HG03469 (cell line): ENCODE data around the gene CENPT.

Experiments
- ATAC-seq: cut with Tn5 transposase; IDR thresholded peaks from one replicate; pipeline ENCODE4 v1.9.1; 2021; ENCODE audit warnings: mild to moderate bottlenecking, moderate library complexity, moderate number of reproducible peaks; ENCODE audit not compliant: unreplicated experiment

CENPT gene

GRCh38 chr16:67814567-67814966 is 32.9 kb downstream of the CENPT start:
- no peak for ATAC-seq

GRCh38 chr16:67811899-67812298 is 35.6 kb downstream of the CENPT start:
- ATAC-seq = no peak

DNA sequence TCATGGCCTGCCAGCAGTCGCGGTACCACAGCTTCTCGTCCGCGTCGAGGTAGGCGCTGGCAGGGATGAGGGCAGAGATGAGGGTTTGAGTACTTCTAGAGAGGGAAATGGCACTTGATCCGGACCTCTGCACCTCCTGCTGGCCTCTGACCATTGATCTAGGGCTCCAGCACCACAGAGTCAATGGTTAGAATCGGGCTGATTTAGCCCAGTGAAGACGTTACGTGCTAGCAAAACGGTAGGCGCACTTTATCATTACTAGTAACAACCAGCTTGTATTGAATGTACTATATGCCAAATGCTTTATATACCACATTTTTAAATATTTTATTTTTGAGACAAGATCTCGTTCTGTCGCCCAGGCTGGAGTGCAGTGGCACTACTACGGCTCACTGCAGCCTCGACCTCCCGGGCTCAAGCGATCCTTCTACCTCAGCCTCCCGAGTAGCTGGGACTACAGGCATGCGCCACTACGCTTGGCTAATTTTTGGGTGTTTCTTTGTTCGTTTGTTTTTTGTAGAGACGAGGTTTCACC is 40.3 kb downstream of the CENPT start:
- ATAC-seq = no peak

DNA sequence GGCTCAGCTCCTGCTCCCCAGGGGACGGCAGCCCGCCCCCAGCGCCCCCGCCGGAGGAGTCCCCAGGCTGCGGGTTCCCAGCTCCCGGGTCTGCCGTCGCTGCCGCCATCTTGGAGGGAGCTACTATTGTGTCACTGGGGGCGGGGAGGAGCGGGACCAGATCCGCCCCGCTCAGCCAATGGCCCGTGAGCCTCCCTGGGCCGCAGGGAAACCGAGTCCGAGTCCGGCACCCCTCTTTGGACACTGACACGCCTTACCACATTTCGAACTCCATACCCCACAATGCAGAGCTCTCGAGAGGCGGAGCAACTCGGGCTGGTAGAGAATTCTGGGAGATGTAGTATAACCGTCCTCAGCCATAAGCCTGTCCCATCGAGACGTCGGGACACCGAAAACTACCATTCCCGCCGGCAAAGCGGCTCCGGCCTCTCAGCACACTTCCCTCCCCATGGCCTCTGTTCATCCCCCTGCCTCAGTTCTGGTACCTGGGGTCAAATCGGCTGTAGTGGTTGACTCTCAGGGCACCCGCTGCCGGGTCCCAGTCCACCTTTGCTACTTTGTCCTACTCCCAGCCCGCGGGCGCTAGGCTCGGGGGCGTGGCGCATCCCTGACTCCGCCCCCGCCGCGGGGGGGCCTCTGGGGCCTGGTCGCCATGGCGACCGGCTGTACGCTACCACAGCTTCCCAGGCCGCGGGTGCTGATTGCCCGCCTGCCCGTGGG is 40.9 kb downstream of the CENPT start, which contains the start of the genes RANBP10 and TSNAXIP1:
TSS of gene RANBP10 (minus strand) at position 133 of the 720 bp plus-strand sequence. CDS start at position 109, 24 bp downstream.
TSS of gene TSNAXIP1 (plus strand) at position 462 of the 720 bp plus-strand sequence. CDS start 261 bp downstream, outside the sequence.
- peak; percentile 85 for ATAC-seq

DNA sequence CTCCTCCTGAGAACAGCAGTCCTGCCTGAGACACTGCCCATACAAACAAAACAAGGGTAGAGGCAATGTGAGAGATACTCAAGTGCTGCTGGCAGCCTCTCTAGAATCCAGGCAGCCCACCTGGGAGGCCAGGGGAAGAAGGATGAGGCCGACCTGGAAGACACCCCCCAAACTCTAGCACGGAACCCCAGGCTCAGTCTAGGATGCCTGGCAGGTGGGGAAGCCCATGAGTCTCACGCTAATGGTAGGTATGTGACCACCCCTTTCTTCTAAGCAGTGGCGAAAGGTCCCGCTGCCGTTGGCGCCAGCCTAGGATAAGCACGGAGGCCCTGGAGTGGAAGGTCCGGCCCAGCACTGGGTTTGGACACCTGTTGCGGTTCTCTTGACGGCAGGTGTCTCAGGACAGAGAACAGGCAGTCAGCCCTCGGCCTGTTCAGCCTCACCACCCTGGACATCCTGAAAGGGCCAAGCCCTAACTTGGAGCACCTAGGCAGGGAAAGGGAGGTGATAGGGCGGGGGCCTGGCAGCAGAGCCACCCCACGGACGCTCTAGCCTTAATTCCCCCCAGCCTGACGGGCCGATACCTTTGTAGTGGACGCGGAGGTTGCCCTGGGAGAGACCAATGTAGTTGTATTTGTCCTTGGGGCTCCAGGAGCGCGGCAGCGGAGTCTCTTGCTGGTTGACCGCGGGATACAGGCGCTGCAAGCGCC is 41.6 kb downstream of the CENPT start:
- no peak for ATAC-seq

DNA sequence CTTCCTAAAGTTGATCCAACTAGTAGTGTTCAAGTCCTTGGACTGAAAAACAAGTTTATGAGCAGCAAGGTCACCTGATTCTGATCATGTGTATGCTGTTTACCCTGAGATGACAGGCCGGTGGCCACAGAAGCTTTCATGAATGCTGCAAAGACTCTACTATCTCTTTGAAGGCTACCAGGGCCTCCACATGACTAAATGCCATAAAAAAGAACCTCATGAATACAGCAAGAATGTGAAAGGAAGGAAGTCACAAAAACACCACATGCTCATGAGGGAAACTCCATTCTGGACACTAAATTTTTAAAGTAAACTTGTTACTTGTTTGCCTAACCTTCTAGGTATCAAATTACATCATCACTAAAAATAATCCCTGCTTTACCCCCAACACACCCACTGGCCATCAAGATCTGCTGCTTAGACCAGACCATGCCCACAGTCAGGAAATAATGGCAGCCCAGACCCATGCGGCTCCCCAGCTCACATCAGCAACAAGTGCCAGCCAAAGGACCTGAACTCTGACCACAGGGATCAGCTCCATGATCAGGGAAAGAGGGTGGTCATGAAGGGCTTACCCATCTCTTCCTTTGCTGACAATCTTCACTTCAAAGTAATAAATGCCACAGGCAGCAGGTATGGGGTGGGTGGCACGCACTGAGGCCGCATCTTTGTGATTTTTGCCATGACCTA is 42.5 kb downstream of the CENPT start:
- no peak for ATAC-seq

GRCh38 chr16:67803894-67804293 is 43.6 kb downstream of the CENPT start:
- no peak for ATAC-seq

DNA sequence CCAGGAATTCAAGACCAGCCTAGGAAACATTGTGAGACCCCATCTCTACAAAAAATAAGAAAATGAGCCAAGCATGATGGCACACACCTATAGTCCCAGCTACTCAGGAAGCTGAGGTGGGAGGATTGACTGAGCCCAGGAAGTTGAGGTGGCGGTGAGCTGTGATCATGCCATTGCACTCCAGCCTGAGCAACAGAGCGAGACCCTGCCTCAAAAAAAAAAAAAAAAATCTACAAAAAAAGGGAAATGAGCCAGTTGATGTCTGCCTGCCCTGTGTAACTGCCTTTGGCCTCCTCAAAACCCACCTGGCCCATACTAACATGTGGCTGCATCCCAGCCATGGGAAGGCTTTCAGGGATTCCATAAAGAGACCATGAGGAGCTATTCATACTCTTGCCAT is 45.6 kb downstream of the CENPT start:
- no peak for ATAC-seq

DNA sequence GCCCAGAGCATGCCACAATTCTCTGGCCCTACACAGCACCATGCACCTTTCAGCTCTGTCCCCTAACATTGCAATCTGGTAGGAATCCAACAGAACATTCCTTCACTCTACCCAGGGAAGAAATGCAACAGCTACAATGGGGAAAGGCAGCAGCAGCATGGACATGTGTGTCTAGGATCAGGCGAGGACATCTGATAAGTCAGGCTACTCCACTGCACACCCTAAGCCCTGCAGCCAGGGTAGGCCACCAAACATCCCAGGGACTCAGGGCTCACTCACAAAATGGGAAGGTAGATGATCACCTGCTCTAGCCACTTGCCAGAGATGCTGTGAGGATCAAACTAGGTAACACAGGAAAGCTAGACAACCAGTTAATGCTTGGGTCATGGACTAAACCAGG is 46.3 kb downstream of the CENPT start:
- ATAC-seq = no peak

GRCh38 chr16:67800338-67800926 is 47.1 kb downstream of the CENPT start:
- no peak for ATAC-seq

- ATAC-seq = no peak
Observed at GRCh38 chr16:67796099-67796718, 51.3 kb downstream of the CENPT start.

DNA sequence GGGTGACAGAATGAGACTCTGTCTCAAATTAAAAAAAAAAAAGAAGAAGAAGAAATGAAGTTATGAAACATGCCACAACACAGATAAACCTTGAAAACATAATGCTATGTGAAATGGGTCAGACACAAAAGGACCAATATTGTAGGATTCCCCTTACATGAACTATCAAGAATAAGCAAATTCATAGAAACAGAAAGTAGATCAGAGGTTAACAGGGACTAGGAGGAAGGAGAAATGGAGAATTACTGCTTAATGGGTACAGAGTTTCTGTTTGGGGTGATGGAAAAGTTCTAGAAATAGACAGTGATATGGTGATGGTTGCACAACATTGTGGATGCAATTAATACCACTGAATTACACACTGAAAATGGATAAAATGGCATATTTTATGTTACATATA is 57.4 kb downstream of the CENPT start:
- ATAC-seq = no peak

GRCh38 chr16:67786491-67786890 is 61.0 kb downstream of the CENPT start:
- no peak for ATAC-seq

- ATAC-seq = no peak
Observed at GRCh38 chr16:67783353-67783725, 64.2 kb downstream of the CENPT start.

- no peak for ATAC-seq
Observed at GRCh38 chr16:67782567-67783352, 64.7 kb downstream of the CENPT start.

DNA sequence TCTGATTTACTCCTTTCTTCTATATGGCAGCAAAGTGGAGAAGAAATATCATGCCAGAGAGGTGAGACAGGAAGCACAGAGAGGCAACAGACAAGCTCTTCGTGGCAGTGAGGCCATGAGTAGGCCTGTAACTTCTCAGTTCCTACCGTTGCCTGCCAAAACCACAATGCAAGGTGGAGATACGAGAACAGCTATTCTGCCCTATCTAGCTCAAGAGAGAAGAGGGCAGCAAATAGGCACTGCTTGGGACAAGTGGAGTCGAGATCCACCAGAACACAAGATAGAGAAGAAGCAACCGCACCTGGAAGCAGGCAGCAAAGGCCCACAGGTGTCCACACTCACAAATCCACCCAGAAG is 66.0 kb downstream of the CENPT start:
- no peak for ATAC-seq

GRCh38 chr16:67780847-67781564 is 66.5 kb downstream of the CENPT start:
- no peak for ATAC-seq

DNA sequence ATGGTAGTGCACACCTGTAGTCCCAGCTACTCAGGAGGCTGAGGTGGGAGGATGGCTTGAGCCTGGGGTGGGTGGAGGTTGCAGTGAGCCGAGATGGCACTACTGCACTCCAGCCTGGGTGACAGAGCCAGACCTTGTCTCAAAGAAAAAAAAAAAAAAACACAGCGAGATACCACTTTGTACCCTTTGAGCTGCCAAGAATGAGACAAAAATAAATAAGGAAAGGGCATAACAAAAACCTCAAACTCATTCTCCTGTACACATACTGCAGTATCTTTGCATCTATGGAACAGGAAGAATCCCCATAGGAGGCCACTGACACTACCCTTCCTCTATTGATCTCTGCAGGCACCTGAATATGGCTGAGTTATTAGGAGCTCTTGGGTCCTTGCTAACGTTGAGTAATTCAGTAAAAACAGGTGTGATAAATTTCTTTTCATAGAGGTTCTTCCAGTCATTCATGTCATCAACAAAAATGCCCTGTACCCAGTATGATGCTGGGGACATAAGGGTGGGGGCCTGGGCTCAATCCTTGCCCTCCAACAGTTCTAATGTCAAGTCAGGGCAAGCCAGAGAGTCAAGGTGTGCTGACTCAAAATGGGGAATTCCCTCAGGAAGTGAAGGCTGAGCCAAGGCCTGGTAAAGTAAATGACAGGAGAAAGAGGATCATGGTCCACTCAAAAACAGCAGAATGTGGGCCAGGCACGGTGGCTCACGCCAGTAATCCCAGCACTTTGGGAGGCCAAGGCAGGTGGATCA is 68.1 kb downstream of the CENPT start:
- ATAC-seq = no peak
